GM13976 (cell line): ENCODE measurements around the gene TMEM150B.

ENCODE experiments used
- DNase-seq: peaks from one replicate; pipeline ENCODE4 v3.0.0; 2012; ENCODE audit warnings: low spot score
- in situ Hi-C: fragments of 300-500 bp; cut with MboI; formaldehyde crosslinking; loops from one replicate; pipeline ENCODE4 v1.12.0; 2022; ENCODE audit warnings: low sequenced_read_pairs, mixed read lengths, inconsistent platforms; ENCODE audit not compliant: unreplicated experiment
- TF ChIP-seq, protein P1 (sequence below): IDR thresholded peaks from 2 replicates; pipeline ENCODE4 v1.5.1; 2012; ENCODE audit warnings: borderline replicate concordance, mild to moderate bottlenecking; ENCODE audit not compliant: insufficient read depth; ENCODE audit errors: extremely low read depth, missing control alignments, control extremely low read depth

The TMEM150B gene

DNA sequence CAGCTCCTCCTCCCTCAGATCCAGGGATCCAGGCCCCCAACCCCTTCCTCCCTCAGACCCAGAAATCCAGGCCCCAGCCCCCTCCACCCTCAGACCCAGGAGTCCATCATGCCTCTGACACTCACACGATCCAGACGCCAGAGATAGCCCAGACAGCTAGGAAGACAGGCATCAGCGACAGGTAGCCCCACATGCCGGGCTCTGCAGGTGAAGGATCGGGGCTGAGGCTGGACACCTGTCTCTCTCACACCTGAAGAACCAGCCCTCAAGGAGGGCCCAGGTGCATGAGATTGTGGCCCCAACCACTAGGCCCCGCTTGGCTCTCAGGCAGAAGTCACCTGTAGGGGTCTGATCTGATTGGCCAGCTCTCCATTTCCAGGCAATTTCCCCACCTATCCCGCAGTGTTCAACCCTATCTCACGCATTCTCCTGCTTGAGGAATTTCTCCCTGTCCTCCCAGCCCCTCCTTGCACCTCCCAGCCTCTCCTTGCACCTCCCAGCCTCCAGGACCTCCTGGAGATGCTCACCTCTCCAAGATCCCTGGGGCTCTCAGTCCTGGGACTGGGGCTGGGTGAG lies 4.2 kb downstream of the TMEM150B start:
- in situ Hi-C loops: no loop called here
- TF ChIP-seq, protein P1, sequence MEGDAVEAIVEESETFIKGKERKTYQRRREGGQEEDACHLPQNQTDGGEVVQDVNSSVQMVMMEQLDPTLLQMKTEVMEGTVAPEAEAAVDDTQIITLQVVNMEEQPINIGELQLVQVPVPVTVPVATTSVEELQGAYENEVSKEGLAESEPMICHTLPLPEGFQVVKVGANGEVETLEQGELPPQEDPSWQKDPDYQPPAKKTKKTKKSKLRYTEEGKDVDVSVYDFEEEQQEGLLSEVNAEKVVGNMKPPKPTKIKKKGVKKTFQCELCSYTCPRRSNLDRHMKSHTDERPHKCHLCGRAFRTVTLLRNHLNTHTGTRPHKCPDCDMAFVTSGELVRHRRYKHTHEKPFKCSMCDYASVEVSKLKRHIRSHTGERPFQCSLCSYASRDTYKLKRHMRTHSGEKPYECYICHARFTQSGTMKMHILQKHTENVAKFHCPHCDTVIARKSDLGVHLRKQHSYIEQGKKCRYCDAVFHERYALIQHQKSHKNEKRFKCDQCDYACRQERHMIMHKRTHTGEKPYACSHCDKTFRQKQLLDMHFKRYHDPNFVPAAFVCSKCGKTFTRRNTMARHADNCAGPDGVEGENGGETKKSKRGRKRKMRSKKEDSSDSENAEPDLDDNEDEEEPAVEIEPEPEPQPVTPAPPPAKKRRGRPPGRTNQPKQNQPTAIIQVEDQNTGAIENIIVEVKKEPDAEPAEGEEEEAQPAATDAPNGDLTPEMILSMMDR: no peak
- no peak for DNase-seq

DNA sequence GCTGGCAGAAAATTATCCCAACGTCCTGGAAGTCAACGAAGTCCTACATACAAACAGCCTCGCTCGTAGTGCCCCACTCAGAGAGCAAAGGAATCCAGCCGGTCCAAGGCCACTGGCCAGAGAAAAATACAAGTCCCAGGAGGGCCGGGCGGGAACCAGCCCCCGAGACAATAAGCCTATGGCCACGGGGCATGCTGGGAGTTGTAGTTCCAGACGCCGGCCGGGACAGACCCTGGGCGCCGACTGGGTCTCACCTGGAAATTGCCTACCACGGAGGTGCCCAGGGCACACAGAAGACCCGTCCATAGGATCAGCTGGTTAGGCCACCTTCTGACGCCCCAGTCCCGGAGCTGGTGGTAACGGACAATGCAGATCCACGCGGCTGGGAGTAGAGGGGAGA lies 5.4 kb downstream of the TMEM150B start:
- no peak for DNase-seq
- TF ChIP-seq, protein P1: no peak
- in situ Hi-C loops: no loop called here

DNA sequence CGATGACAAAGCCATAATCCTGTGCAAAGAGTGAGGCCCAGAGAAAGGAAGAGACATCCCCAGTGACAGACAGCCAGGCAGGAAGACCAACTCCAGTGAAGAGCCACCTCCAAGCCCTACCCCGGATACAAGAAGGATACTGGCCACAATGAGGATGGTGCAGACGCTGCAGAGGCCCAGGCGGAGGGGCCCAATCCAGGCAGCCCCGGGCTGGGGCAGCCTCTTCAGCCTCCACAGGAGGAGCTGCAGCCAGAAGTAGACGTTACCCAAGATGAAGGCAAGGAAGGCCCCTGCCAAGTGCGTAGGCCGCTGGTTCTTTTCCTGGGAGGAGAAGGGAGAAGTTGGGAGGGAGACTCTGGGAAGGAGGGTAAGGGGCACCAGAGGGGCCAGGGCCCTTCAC lies 8.5 kb downstream of the TMEM150B start:
- TF ChIP-seq, protein P1: no peak
- in situ Hi-C loops: no loop called here
- DNase-seq: no peak

DNA sequence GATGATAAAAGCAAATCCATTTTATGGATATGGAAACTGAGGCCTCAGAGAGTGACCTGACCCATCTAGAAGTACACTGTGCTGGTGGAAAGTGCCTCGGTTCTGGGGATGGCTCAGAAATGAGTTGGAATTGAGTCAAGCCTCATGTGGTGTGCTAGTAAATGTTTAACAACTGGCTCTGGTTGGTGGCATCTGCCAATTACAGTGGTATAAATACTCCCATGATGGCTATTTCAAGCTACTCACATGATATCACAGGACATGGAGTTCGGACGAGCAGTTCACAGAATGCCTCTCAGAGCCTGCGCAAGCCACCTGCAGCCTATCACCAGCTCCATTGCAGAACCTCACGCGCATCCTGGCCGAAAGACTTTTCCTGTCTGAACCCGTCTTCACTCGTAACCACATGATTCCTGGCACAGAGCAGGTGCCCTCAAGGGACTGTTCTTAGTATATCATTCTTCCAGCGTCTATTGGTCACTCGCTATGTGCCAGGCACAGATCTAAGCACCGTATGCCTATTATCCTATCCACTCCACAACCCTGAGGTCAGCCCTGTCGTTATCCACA lies 9.1 kb downstream of the TMEM150B start:
- no peak for DNase-seq
- TF ChIP-seq, protein P1: no peak

DNA sequence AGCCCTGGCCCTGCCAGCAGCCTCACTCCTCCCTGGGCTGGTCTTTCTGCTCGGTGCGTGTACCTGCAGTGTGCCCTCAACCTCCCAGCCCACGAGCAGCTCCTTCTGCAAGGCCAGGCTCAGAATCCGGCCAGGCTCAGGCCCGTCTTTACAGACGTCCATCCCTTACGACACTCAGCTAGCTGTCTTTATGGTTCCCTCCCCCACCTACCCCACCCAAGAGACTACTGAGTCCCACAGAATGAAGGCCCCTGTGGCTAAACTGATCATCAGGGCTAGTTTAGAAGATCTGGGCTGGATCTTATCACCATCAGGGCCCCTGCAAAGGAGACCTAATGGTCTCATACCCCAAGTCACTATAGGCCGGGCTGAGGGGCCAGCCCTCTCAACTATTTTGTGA lies 10.7 kb downstream of the TMEM150B start:
- in situ Hi-C loops: no loop called here
- DNase-seq: no peak
- TF ChIP-seq, protein P1: no peak

More for the DNA sequence above, 9.1 kb downstream of the TMEM150B start:
- in situ Hi-C loops: no loop called here

DNA sequence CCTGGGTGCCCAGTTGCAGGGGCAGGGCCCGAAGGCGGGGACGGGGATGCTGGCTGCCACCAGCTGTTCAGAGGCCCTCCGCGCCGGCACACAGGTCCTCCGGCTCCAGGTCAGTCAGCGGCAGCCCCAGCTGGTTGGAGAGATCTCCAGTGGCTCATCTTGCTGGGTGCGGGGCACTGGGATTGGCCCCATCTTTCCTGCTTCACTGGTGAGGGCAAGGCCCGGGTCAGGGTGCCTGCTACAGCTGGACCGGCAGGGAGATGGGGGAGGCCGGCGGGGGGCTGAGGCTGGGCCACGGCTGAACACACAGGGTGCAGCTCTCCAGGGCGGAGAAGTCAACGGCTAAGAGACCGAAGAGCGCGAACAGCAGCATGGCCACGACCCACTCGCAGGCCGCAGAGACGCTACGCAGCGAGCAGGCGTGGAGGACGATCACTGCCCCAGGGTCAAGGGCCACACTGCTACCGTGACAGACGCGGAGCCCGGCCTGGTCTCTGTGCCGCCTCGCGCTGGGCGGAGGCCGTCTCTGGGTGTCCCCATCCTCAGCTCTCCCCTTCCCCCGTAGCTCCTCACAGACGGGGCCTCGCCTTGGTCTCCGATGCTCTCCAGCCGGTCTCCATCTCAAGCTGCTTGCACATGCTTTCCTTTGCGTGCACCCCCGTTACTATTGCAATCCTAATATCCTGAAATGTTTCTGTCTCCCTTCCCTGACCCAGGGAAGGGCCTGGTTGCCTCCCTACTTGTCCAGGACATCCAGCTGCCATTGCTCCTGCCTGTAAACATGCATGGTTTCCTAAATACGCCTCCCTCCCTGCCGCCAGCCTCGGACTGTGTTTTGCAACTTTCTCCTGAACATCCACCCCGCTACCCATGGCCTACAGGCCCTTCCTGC lies 12.3 kb downstream of the TMEM150B start:
- no peak for DNase-seq
- TF ChIP-seq, protein P1: no peak
- in situ Hi-C loops: no loop called here
